Kidney epithelial cell (primary cell): ENCODE data around the gene EMC1. TPM values are rescaled to one million over a fixed set of nuclear protein-coding genes. Genes with fewer than 3 reads are reported as not detected.
"Not testable (repeated sequence)": the region's sequence is repeated elsewhere in the genome, so short reads cannot be mapped to it uniquely, and the experiment has no call there.

Experiments
- DNase-seq: peaks from one replicate; pipeline ENCODE4 v3.0.0-alpha.2; 2010; ENCODE audit warnings: low read depth
- H3K27me3 ChIP-seq: 2 replicates; pipeline ENCODE4 v1.6.0; 2011; ENCODE audit warnings: low read length; ENCODE audit not compliant: control insufficient read depth, insufficient read depth
- H3K36me3 ChIP-seq: 2 replicates; pipeline ENCODE4 v1.5.1; 2011; ENCODE audit warnings: low read length; ENCODE audit not compliant: control insufficient read depth, insufficient read depth
- H3K4me3 ChIP-seq: 2 replicates; pipeline ENCODE4 v1.5.1; 2011; ENCODE audit warnings: low read depth, mild to moderate bottlenecking, control low read depth, low read length
- CTCF ChIP-seq: IDR thresholded peaks from 2 replicates; pipeline ENCODE4 v1.5.1; 2011; ENCODE audit warnings: mild to moderate bottlenecking, moderate library complexity, low read length, control low read depth, inconsistent platforms; ENCODE audit not compliant: insufficient read depth, poor library complexity, severe bottlenecking
- total RNA-seq: library from RNA; depleted of rRNA; stranded (reverse); fragments of >200 nt; gene quantifications from 2 replicates; pipeline ENCODE4 v1.2.3, GENCODE V29; 2015

EMC1 gene
- total RNA-seq, 1 donor from 2014 or later = 79.1 TPM

- peaks cover 2% of the 10 kb centered on the region for H3K36me3 ChIP-seq
- no peak for DNase-seq
These were observed 10.7 kb upstream of the EMC1 start for GRCh38 chr1:19262047-19262446.

GRCh38 chr1:19260211-19261138, 9.2 kb upstream of the EMC1 start:
- Histone ChIP-seq H3K4me3 (no peak overlapping the region), H3K36me3 (peaks cover 2% of the 10 kb centered on the region), H3K27me3 (no peaks in the 10 kb centered on the region)
- TF ChIP-seq CTCF = no peak
- DNase-seq = no peak

More at GRCh38 chr1:19262047-19262446, 10.7 kb upstream of the EMC1 start:
- TF ChIP-seq CTCF = no peak
- H3K4me3 ChIP-seq = no peak overlapping the region
- no peaks in the 10 kb centered on the region for H3K27me3 ChIP-seq

GRCh38 chr1:19258353-19258752, 7.0 kb upstream of the EMC1 start:
- TF ChIP-seq CTCF = no peak
- Histone ChIP-seq H3K27me3 (no peaks in the 10 kb centered on the region), H3K36me3 (peaks cover 2% of the 10 kb centered on the region), H3K4me3 (no peak overlapping the region)
- no peak for DNase-seq

GRCh38 chr1:19257178-19257914, 6.0 kb upstream of the EMC1 start:
- no peaks in the 10 kb centered on the region for H3K27me3 ChIP-seq
- no peak for DNase-seq
- H3K36me3 ChIP-seq = peaks cover 2% of the 10 kb centered on the region
- no peak for TF ChIP-seq CTCF
- no peak overlapping the region for H3K4me3 ChIP-seq

- DNase-seq, H3K4me3 ChIP-seq, H3K36me3 ChIP-seq, H3K27me3 ChIP-seq: not testable (repeated sequence)
These were observed 5.0 kb upstream of the EMC1 start for GRCh38 chr1:19256301-19256700.

- DNase-seq = no peak
- Histone ChIP-seq H3K36me3 (peaks cover 2% of the 10 kb centered on the region), H3K4me3 (no peak overlapping the region), H3K27me3 (no peaks in the 10 kb centered on the region)
- no peak for TF ChIP-seq CTCF
These were observed 4.0 kb upstream of the EMC1 start for GRCh38 chr1:19255288-19255687.
